ENCODE data around the gene FOLH1. TPM values are rescaled to one million over a fixed set of nuclear protein-coding genes. Genes with fewer than 3 reads are reported as not detected.
A peak's percentile ranks its signal among the peaks of the same experiment; 100 is the strongest.
"Not testable (repeated sequence)": the region's sequence is repeated elsewhere in the genome, so short reads cannot be mapped to it uniquely, and the experiment has no call there.

The FOLH1 gene
- polyA plus RNA-seq (2013, experiment 1 of 2), result 0.74 TPM
- 0.39 TPM for polyA plus RNA-seq (2013, experiment 2 of 2)

GRCh38 chr11:49208006-49208721, at the start of gene FOLH1:
Gene FOLH1, minus strand, starts transcription at chr11:49208602. Its CDS starts 193 bp downstream, at chr11:49208409.
- Histone ChIP-seq H3K4ac (ENCODE audit: low read length) (no peak within 1 kb of the TSS), H3K18ac (ENCODE audit: low read length) (peak within 1 kb of the TSS; percentile 64), H4K91ac (ENCODE audit: low read depth, low read length, poor library complexity) (no peak within 1 kb of the TSS), H3K27ac (replicated peaks; ENCODE audit: low read length) (no peak within 1 kb of the TSS), H3K4me3 (ENCODE audit: low read length in 2 of 2) (peak within 1 kb of the TSS in 1 of 2 donors; percentile 69), H3K27me3 (ENCODE audit: control insufficient read depth in 3 of 3, insufficient read depth in 3 of 3, low read depth in 1 of 3, low read length in 3 of 3) (no peaks in the 10 kb centered on the region), H3K4me2 (ENCODE audit: insufficient read depth, low read length, poor library complexity, severe bottlenecking) (peak within 1 kb of the TSS; percentile 60), H4K8ac (ENCODE audit: low read depth, low read length) (no peak within 1 kb of the TSS), H3K23ac (ENCODE audit: low read depth, low read length, poor library complexity) (no peak within 1 kb of the TSS), H3K4me1 (ENCODE audit: control insufficient read depth in 2 of 2, insufficient read depth in 1 of 2, low read depth in 1 of 2, low read length in 2 of 2) (no peaks in the 10 kb centered on the region), H2BK5ac (ENCODE audit: low read length) (no peak within 1 kb of the TSS), H2AFZ (ENCODE audit: low read length) (no peak within 1 kb of the TSS), H3K9ac (ENCODE audit: low read depth, low read length, poor library complexity) (peak within 1 kb of the TSS; percentile 44), H2AK5ac (ENCODE audit: low read depth, low read length) (no peak within 1 kb of the TSS), H3K14ac (ENCODE audit: low read length) (no peak within 1 kb of the TSS), H2BK120ac (ENCODE audit: low read depth, low read length) (no peak within 1 kb of the TSS), H3K79me1 (ENCODE audit: low read depth, low read length) (no peaks in the 10 kb centered on the region), H2BK15ac (ENCODE audit: low read length) (no peak within 1 kb of the TSS), H3K9me3 (replicated peaks in 1 of 2; ENCODE audit: control insufficient read depth in 2 of 2, insufficient read depth in 1 of 2, low read depth in 1 of 2, low read length in 2 of 2) (no peaks in the 10 kb centered on the region), H2BK12ac (ENCODE audit: low read length) (no peak within 1 kb of the TSS), H3K36me3 (replicated peaks in 1 of 2; ENCODE audit: control insufficient read depth in 2 of 2, insufficient read depth in 2 of 2, low read length in 2 of 2) (no peaks in the 10 kb centered on the region)
- DNase-seq (ENCODE audit: low spot score), result peak; percentile 5
- no CpG with 5 or more reads among the region's 48 CpGs for WGBS, 2 donors (ENCODE audit: extremely low coverage in 2 of 2, insufficient read length in 2 of 2, insufficient replicate concordance in 1 of 2)

GRCh38 chr11:49255148-49255547, 46.7 kb upstream of the FOLH1 start:
- H3K36me3 ChIP-seq (replicated peaks in 1 of 2; ENCODE audit: control insufficient read depth in 2 of 2, insufficient read depth in 2 of 2, low read length in 2 of 2); H2BK12ac ChIP-seq (ENCODE audit: low read length); H3K23ac ChIP-seq (ENCODE audit: low read depth, low read length, poor library complexity); H2AFZ ChIP-seq (ENCODE audit: low read length); H2BK5ac ChIP-seq (ENCODE audit: low read length); H3K4me2 ChIP-seq (ENCODE audit: insufficient read depth, low read length, poor library complexity, severe bottlenecking); H3K27me3 ChIP-seq (ENCODE audit: control insufficient read depth in 3 of 3, insufficient read depth in 3 of 3, low read depth in 1 of 3, low read length in 3 of 3); H3K4me3 ChIP-seq (ENCODE audit: low read length in 2 of 2); H4K91ac ChIP-seq (ENCODE audit: low read depth, low read length, poor library complexity); H2AK5ac ChIP-seq (ENCODE audit: low read depth, low read length); H2BK15ac ChIP-seq (ENCODE audit: low read length); H3K9ac ChIP-seq (ENCODE audit: low read depth, low read length, poor library complexity); H3K9me3 ChIP-seq (replicated peaks in 1 of 2; ENCODE audit: control insufficient read depth in 2 of 2, insufficient read depth in 1 of 2, low read depth in 1 of 2, low read length in 2 of 2); H3K27ac ChIP-seq (replicated peaks; ENCODE audit: low read length); H3K4ac ChIP-seq (ENCODE audit: low read length); H2BK120ac ChIP-seq (ENCODE audit: low read depth, low read length); H4K8ac ChIP-seq (ENCODE audit: low read depth, low read length); H3K18ac ChIP-seq (ENCODE audit: low read length); H3K79me1 ChIP-seq (ENCODE audit: low read depth, low read length); H3K14ac ChIP-seq (ENCODE audit: low read length); DNase-seq (ENCODE audit: low spot score); H3K4me1 ChIP-seq (ENCODE audit: control insufficient read depth in 2 of 2, insufficient read depth in 1 of 2, low read depth in 1 of 2, low read length in 2 of 2): not testable (repeated sequence)
- WGBS, 2 donors (ENCODE audit: extremely low coverage in 2 of 2, insufficient read length in 2 of 2, insufficient replicate concordance in 1 of 2), result no CpG with 5 or more reads among the region's 2 CpGs

- H4K8ac ChIP-seq (ENCODE audit: low read depth, low read length); H3K9ac ChIP-seq (ENCODE audit: low read depth, low read length, poor library complexity); H3K27me3 ChIP-seq (ENCODE audit: control insufficient read depth in 3 of 3, insufficient read depth in 3 of 3, low read depth in 1 of 3, low read length in 3 of 3); H2BK120ac ChIP-seq (ENCODE audit: low read depth, low read length); H3K79me1 ChIP-seq (ENCODE audit: low read depth, low read length); H2BK5ac ChIP-seq (ENCODE audit: low read length); H3K4me3 ChIP-seq (ENCODE audit: low read length in 2 of 2); H3K36me3 ChIP-seq (replicated peaks in 1 of 2; ENCODE audit: control insufficient read depth in 2 of 2, insufficient read depth in 2 of 2, low read length in 2 of 2); H3K18ac ChIP-seq (ENCODE audit: low read length); H3K9me3 ChIP-seq (replicated peaks in 1 of 2; ENCODE audit: control insufficient read depth in 2 of 2, insufficient read depth in 1 of 2, low read depth in 1 of 2, low read length in 2 of 2); DNase-seq (ENCODE audit: low spot score); H2AFZ ChIP-seq (ENCODE audit: low read length); H4K91ac ChIP-seq (ENCODE audit: low read depth, low read length, poor library complexity); H2BK15ac ChIP-seq (ENCODE audit: low read length); H3K23ac ChIP-seq (ENCODE audit: low read depth, low read length, poor library complexity); H3K4me2 ChIP-seq (ENCODE audit: insufficient read depth, low read length, poor library complexity, severe bottlenecking); H2AK5ac ChIP-seq (ENCODE audit: low read depth, low read length); H2BK12ac ChIP-seq (ENCODE audit: low read length); H3K4ac ChIP-seq (ENCODE audit: low read length); H3K27ac ChIP-seq (replicated peaks; ENCODE audit: low read length); H3K14ac ChIP-seq (ENCODE audit: low read length); H3K4me1 ChIP-seq (ENCODE audit: control insufficient read depth in 2 of 2, insufficient read depth in 1 of 2, low read depth in 1 of 2, low read length in 2 of 2): not testable (repeated sequence)
- no CpG with 5 or more reads among the region's 5 CpGs for WGBS, 2 donors (ENCODE audit: extremely low coverage in 2 of 2, insufficient read length in 2 of 2, insufficient replicate concordance in 1 of 2)
These were observed 42.8 kb upstream of the FOLH1 start for GRCh38 chr11:49251212-49251611.

- H3K23ac ChIP-seq (ENCODE audit: low read depth, low read length, poor library complexity); H3K79me1 ChIP-seq (ENCODE audit: low read depth, low read length); H2AK5ac ChIP-seq (ENCODE audit: low read depth, low read length); H3K27ac ChIP-seq (replicated peaks; ENCODE audit: low read length); H3K14ac ChIP-seq (ENCODE audit: low read length); H4K91ac ChIP-seq (ENCODE audit: low read depth, low read length, poor library complexity); H3K27me3 ChIP-seq (ENCODE audit: control insufficient read depth in 3 of 3, insufficient read depth in 3 of 3, low read depth in 1 of 3, low read length in 3 of 3); H3K9me3 ChIP-seq (replicated peaks in 1 of 2; ENCODE audit: control insufficient read depth in 2 of 2, insufficient read depth in 1 of 2, low read depth in 1 of 2, low read length in 2 of 2); H3K9ac ChIP-seq (ENCODE audit: low read depth, low read length, poor library complexity); H2BK15ac ChIP-seq (ENCODE audit: low read length); DNase-seq (ENCODE audit: low spot score); H3K4me2 ChIP-seq (ENCODE audit: insufficient read depth, low read length, poor library complexity, severe bottlenecking); H2BK5ac ChIP-seq (ENCODE audit: low read length); H3K4ac ChIP-seq (ENCODE audit: low read length); H3K18ac ChIP-seq (ENCODE audit: low read length); H3K36me3 ChIP-seq (replicated peaks in 1 of 2; ENCODE audit: control insufficient read depth in 2 of 2, insufficient read depth in 2 of 2, low read length in 2 of 2); H2BK12ac ChIP-seq (ENCODE audit: low read length); H2AFZ ChIP-seq (ENCODE audit: low read length); H3K4me3 ChIP-seq (ENCODE audit: low read length in 2 of 2); H4K8ac ChIP-seq (ENCODE audit: low read depth, low read length); H2BK120ac ChIP-seq (ENCODE audit: low read depth, low read length); H3K4me1 ChIP-seq (ENCODE audit: control insufficient read depth in 2 of 2, insufficient read depth in 1 of 2, low read depth in 1 of 2, low read length in 2 of 2): not testable (repeated sequence)
- WGBS, 2 donors (ENCODE audit: extremely low coverage in 2 of 2, insufficient read length in 2 of 2, insufficient replicate concordance in 1 of 2), result no CpG with 5 or more reads among the region's 5 CpGs
These were observed 42.2 kb upstream of the FOLH1 start for GRCh38 chr11:49250398-49251115.

All from neuronal stem cell (in vitro differentiated cells).